ENCODE data around the gene PTPN4. TPM values are rescaled to one million over a fixed set of nuclear protein-coding genes. Genes with fewer than 3 reads are reported as not detected.

The PTPN4 gene
- total and polyA plus RNA-seq, 11 donors, result 3.6 to 49.0 (median 43.0) TPM

- Histone ChIP-seq H3K9me3 (no peaks in the 10 kb centered on the region), H3K27ac (no peak overlapping the region), H3K4me1 (peaks cover 0 to 11% (median 0%) of the 10 kb centered on the region in 12 donors), H3K27me3 (no peaks in the 10 kb centered on the region), H3K4me3 (no peak overlapping the region), H3K36me3 (no peaks in the 10 kb centered on the region)
- ATAC-seq (no peak), DNase-seq (no peak)
- TF ChIP-seq POLR2A (IDR thresholded peaks at IDR 0.05) (no peak), CTCF (IDR thresholded peaks at IDR 0.05) (no peak)
- intact Hi-C loops (cut with DNase I), result loop anchor here in 1 of 10 donors (10.0 kb wide), 1 partner anchor 432 kb away; no protein-coding TSS in a partner anchor
- WGBS, 4 donors, result 89 to 96% (median 96%) methylated on average over 6 of the region's 6 CpGs
Measured at GRCh38 chr2:119732601-119733164, 27.0 kb upstream of the PTPN4 start.

GRCh38 chr2:119734047-119734446 is 25.7 kb upstream of the PTPN4 start:
- no peak overlapping the region for H3K27ac ChIP-seq
- no peaks in the 10 kb centered on the region for H3K36me3 ChIP-seq
- ATAC-seq (peak; percentile 32 to 45 (median 36)), DNase-seq (no peak)
- no peak overlapping the region for H3K4me3 ChIP-seq
- peaks cover 0 to 11% (median 0%) of the 10 kb centered on the region in 12 donors for H3K4me1 ChIP-seq
- no peaks in the 10 kb centered on the region for H3K27me3 ChIP-seq
- intact Hi-C loops (cut with DNase I), result loop anchor here in 1 of 10 donors (10.0 kb wide), 1 partner anchor 431 kb away; no protein-coding TSS in a partner anchor
- TF ChIP-seq POLR2A (IDR thresholded peaks at IDR 0.05), result no peak
- TF ChIP-seq CTCF (IDR thresholded peaks at IDR 0.05), result no peak
- H3K9me3 ChIP-seq, result no peaks in the 10 kb centered on the region
- WGBS, 4 donors, result 63 to 86% (median 80%) methylated on average over 3 to 4 of the region's 4 CpGs

GRCh38 chr2:119735565-119735964 is 24.2 kb upstream of the PTPN4 start:
- Histone ChIP-seq H3K27ac (no peak overlapping the region), H3K36me3 (no peaks in the 10 kb centered on the region), H3K4me3 (no peak overlapping the region), H3K4me1 (peaks cover 0 to 11% (median 0%) of the 10 kb centered on the region in 12 donors), H3K27me3 (no peaks in the 10 kb centered on the region), H3K9me3 (no peaks in the 10 kb centered on the region)
- DNase-seq (no peak), ATAC-seq (no peak)
- no peak for TF ChIP-seq CTCF (IDR thresholded peaks at IDR 0.05)
- TF ChIP-seq POLR2A (IDR thresholded peaks at IDR 0.05), result no peak
- 90 to 94% (median 93%) methylated on average over 8 of the region's 8 CpGs for WGBS, 4 donors
- intact Hi-C loops (cut with DNase I), result loop anchor here in 1 of 10 donors (10.0 kb wide), 1 partner anchor 429 kb away; no protein-coding TSS in a partner anchor

GRCh38 chr2:119736021-119736420 is 23.7 kb upstream of the PTPN4 start:
- peaks cover 0 to 11% (median 0%) of the 10 kb centered on the region in 12 donors for H3K4me1 ChIP-seq
- ATAC-seq (no peak), DNase-seq (no peak)
- TF ChIP-seq POLR2A (IDR thresholded peaks at IDR 0.05) (no peak), CTCF (IDR thresholded peaks at IDR 0.05) (no peak)
- WGBS, 4 donors, result 58 to 68% (median 66%) methylated on average over 5 of the region's 5 CpGs
- no peaks in the 10 kb centered on the region for H3K27me3 ChIP-seq
- no peak overlapping the region for H3K27ac ChIP-seq
- no peaks in the 10 kb centered on the region for H3K36me3 ChIP-seq
- H3K4me3 ChIP-seq, result no peak overlapping the region
- intact Hi-C loops (cut with DNase I), result loop anchor here in 1 of 10 donors (10.0 kb wide), 1 partner anchor 429 kb away; no protein-coding TSS in a partner anchor
- no peaks in the 10 kb centered on the region for H3K9me3 ChIP-seq
